GM12878 (cell line): ENCODE results near the gene HPSE2. TPM values are rescaled to one million over a fixed set of nuclear protein-coding genes. Genes with fewer than 3 reads are reported as not detected.

ENCODE experiments used
- ATAC-seq: fragments of 200-7000 bp; cut with Tn5 transposase; 3 replicates; pipeline ENCODE4 v1.9.1; 2020; ENCODE audit warnings: mild to moderate bottlenecking, moderate library complexity
- BruUV-seq: library from RNA; stranded (reverse); fragments of 400-500 nt; replicated peaks from 2 replicates; lab custom pipeline; 2021; lab: Mats Ljungman, UMichigan
- CTCF ChIA-PET: fragments of 300-600 bp; sonication (Branson Sonifier 250); formaldehyde crosslinking; extraction: SDS; loops from one replicate; lab custom pipeline; 2021; ENCODE audit warnings: inconsistent platforms; lab: Yijun Ruan, JAX
- POLR2A ChIA-PET: fragments of 350-600 bp; formaldehyde crosslinking; extraction: SDS; loops from one replicate; lab custom pipeline; 2021; ENCODE audit warnings: inconsistent platforms; lab: Charles Lee
- RAD21 ChIA-PET: fragments of 300-600 bp; sonication (Branson Sonifier 250); formaldehyde crosslinking; loops from one replicate; lab custom pipeline; 2023; ENCODE audit warnings: antibody characterized with exemption; ENCODE audit not compliant: unreplicated experiment; lab: Charles Lee
- SMC1A ChIA-PET: fragments of 300-600 bp; sonication (Branson Sonifier 250); formaldehyde crosslinking; loops from one replicate; lab custom pipeline; 2023; ENCODE audit not compliant: unreplicated experiment, uncharacterized antibody; lab: Charles Lee
- DNase-seq: peaks from one replicate; pipeline ENCODE4 v3.0.0-alpha.2; 2011; ENCODE audit warnings: low read depth, low spot score
- FAIRE-seq: peaks from 3 replicates; lab custom pipeline; 2011; peaks lifted over from hg19 to GRCh38; lab: Jason Lieb, UNC
- H2AFZ ChIP-seq: 2 replicates; pipeline ENCODE4 v1.6.0; 2011; ENCODE audit warnings: low read depth, low read length, control low read depth; ENCODE audit not compliant: control insufficient read depth
- H3K27ac ChIP-seq: 2 replicates; pipeline ENCODE4 v1.5.1; 2011; ENCODE audit warnings: control low read depth; ENCODE audit not compliant: control insufficient read depth, insufficient read depth
- H3K27me3 ChIP-seq, 2 experiments: replicated peaks in 1 of 2; 2 replicates each; pipeline versions ENCODE4 v1.6.0 to v1.6.1; 2011; ENCODE audit warnings: low read length in 1 of 2; ENCODE audit not compliant: control insufficient read depth in 2 of 2, insufficient read depth in 2 of 2
- H3K36me3 ChIP-seq, 2 experiments: 2 replicates each; pipeline ENCODE4 v1.5.1; 2011; ENCODE audit warnings: low read length in 1 of 2; ENCODE audit not compliant: control insufficient read depth in 2 of 2, insufficient read depth in 2 of 2
- H3K4me1 ChIP-seq: 2 replicates; pipeline ENCODE4 v1.6.1; 2011; ENCODE audit warnings: mild to moderate bottlenecking, low read length, moderate library complexity, mixed read lengths; ENCODE audit not compliant: control insufficient read depth, insufficient read depth
- H3K4me2 ChIP-seq: 2 replicates; pipeline ENCODE4 v1.6.0; 2011; ENCODE audit warnings: control low read depth; ENCODE audit not compliant: control insufficient read depth, insufficient read depth
- H3K4me3 ChIP-seq: fragments of 200-600 bp; sonication (generic); 2 replicates; pipeline ENCODE4 v1.5.1; 2016
- H3K79me2 ChIP-seq: 2 replicates; pipeline ENCODE4 v1.6.0; 2011; ENCODE audit warnings: low read length; ENCODE audit not compliant: control insufficient read depth, insufficient read depth
- H3K9ac ChIP-seq: 2 replicates; pipeline ENCODE4 v1.8.0; 2011; ENCODE audit warnings: low read length, control low read depth, mixed read lengths; ENCODE audit not compliant: control insufficient read depth, insufficient read depth
- H3K9me3 ChIP-seq: replicated peaks from 3 replicates; pipeline ENCODE4 v1.5.1; 2011; ENCODE audit warnings: mild to moderate bottlenecking, low read length; ENCODE audit not compliant: control insufficient read depth, insufficient read depth
- H4K20me1 ChIP-seq: 2 replicates; pipeline ENCODE4 v1.6.0; 2011; ENCODE audit not compliant: control insufficient read depth, insufficient read depth
- ASH2L ChIP-seq: fragments of 300-600, 200-600 bp; sonication (generic); IDR thresholded peaks from 2 replicates; pipeline ENCODE4 v1.6.1; 2017; ENCODE audit warnings: low read depth, mild to moderate bottlenecking, borderline replicate concordance
- ATF7 ChIP-seq: fragments of 450-650 bp; IDR thresholded peaks from 2 replicates; pipeline ENCODE4 v1.6.1; 2016; ENCODE audit warnings: low read depth, mild to moderate bottlenecking
- CBX5 ChIP-seq: sonication (generic); IDR thresholded peaks from 2 replicates; pipeline ENCODE4 v1.6.1; 2016; ENCODE audit warnings: low read depth, moderate library complexity, mild to moderate bottlenecking, inconsistent platforms
- CREM ChIP-seq: IDR thresholded peaks from 2 replicates; pipeline ENCODE4 v1.6.1; 2014; ENCODE audit warnings: antibody characterized with exemption, low read depth
- EED ChIP-seq: sonication (generic); IDR thresholded peaks from 2 replicates; pipeline ENCODE4 v1.6.1; 2016; ENCODE audit warnings: antibody characterized with exemption, low read depth
- FOS ChIP-seq: IDR thresholded peaks from 3 replicates; pipeline ENCODE4 v1.6.1; 2011; ENCODE audit warnings: borderline replicate concordance; ENCODE audit not compliant: insufficient read length; ENCODE audit errors: extremely low read depth
- HCFC1 ChIP-seq: fragments of 150-350 bp; IDR thresholded peaks from 2 replicates; pipeline ENCODE4 v1.6.1; 2014; ENCODE audit warnings: low read length
- HDAC6 ChIP-seq: fragments of 200-600 bp; sonication (generic); IDR thresholded peaks from one replicate; pipeline ENCODE4 v1.8.0; 2017; ENCODE audit warnings: antibody characterized with exemption; ENCODE audit not compliant: unreplicated experiment
- MAX ChIP-seq: IDR thresholded peaks from 2 replicates; pipeline ENCODE4 v1.6.1; 2012; ENCODE audit warnings: low read depth, low read length, improper control_type of control experiment
- NBN ChIP-seq: fragments of 450-650 bp; IDR thresholded peaks from 2 replicates; pipeline ENCODE4 v1.6.1; 2016
- NFXL1 ChIP-seq: fragments of 450-650 bp; IDR thresholded peaks from 2 replicates; pipeline ENCODE4 v1.6.1; 2017; ENCODE audit warnings: antibody characterized with exemption, mild to moderate bottlenecking, borderline replicate concordance
- NR2C1 ChIP-seq: fragments of 450-650 bp; IDR thresholded peaks from 2 replicates; pipeline ENCODE4 v1.6.1; 2017; ENCODE audit warnings: antibody characterized with exemption, mild to moderate bottlenecking, moderate library complexity
- PKNOX1 ChIP-seq: fragments of 450-650 bp; IDR thresholded peaks from 2 replicates; pipeline ENCODE4 v1.6.1; 2016; ENCODE audit warnings: mild to moderate bottlenecking
- REST ChIP-seq: IDR thresholded peaks from 2 replicates; pipeline ENCODE4 v1.6.1; 2012; ENCODE audit warnings: mild to moderate bottlenecking, low read depth, low read length
- SMAD5 ChIP-seq: IDR thresholded peaks from 2 replicates; pipeline ENCODE4 v1.6.1; 2016; ENCODE audit warnings: antibody characterized with exemption, low read depth
- SMARCA5 ChIP-seq: fragments of 450-650 bp; IDR thresholded peaks from 2 replicates; pipeline ENCODE4 v1.6.1; 2017; ENCODE audit warnings: mild to moderate bottlenecking
- SPI1 ChIP-seq: IDR thresholded peaks from 2 replicates; pipeline ENCODE4 v1.6.1; 2011; ENCODE audit warnings: low read depth, mild to moderate bottlenecking, low read length, moderate library complexity, borderline replicate concordance; ENCODE audit not compliant: insufficient read depth
- ZZZ3 ChIP-seq: IDR thresholded peaks from 2 replicates; pipeline ENCODE4 v1.6.1; 2011; ENCODE audit warnings: low read depth; ENCODE audit not compliant: control insufficient read depth, insufficient read length
- WGBS: methylation state at CpG from one replicate; pipeline ENCODE4 v1.1.6; 2016; ENCODE audit warnings: low lambda C conversion rate; ENCODE audit not compliant: insufficient replicate concordance, insufficient coverage; ENCODE audit errors: missing lambda C conversion rate; 5-methylcytosine and 5-hydroxymethylcytosine counted together
- in situ Hi-C: fragments of 300-500 bp; cut with MboI; formaldehyde crosslinking; loops from 9 replicates; pipeline ENCODE4 v1.14.3; 2018; ENCODE audit warnings: mixed read lengths
- intact Hi-C: fragments of 100-400 bp; cut with micrococcal nuclease; formaldehyde crosslinking; loops from one replicate; pipeline ENCODE4 v1.14.2; 2022; ENCODE audit not compliant: unreplicated experiment
- polyA plus RNA-seq, 11 experiments: library from polyadenylated mRNA; depleted of rRNA in 4 of 11; unstranded in 6 of 11; stranded (reverse) in 5 of 11; fragments of >200 nt; fragmentation: Nextera tagmentation in 4 of 11; fragmentation: Illumina TruSeq in 1 of 11; extraction: Ambion mirVana in 4 of 11; extraction: Trizol in 1 of 11; gene quantifications; 1 replicate in 1 of 11; 2 replicates in 10 of 11; pipeline versions ENCODE4 v1.2.1 to v1.2.3, GENCODE V29; 2011 to 2016; ENCODE audit warnings: inconsistent platforms in 2 of 11, missing spikeins in 2 of 11, low read depth in 1 of 11
- total RNA-seq, 4 experiments: library from RNA; depleted of rRNA in 3 of 4; stranded (reverse); fragments of >200 nt in 3 of 4; fragmentation: Illumina TruSeq in 1 of 4; extraction: Trizol in 1 of 4; gene quantifications; 2 replicates each; pipeline versions ENCODE4 v1.2.1 to v1.2.3, GENCODE V29; 2013 to 2021

The HPSE2 gene
- total and polyA plus RNA-seq, 10 of the 15 experiments (the other 5 are each of a cell fraction or from before 2014, with no cell fraction given), result 0.06 TPM; not detected in 9

GRCh38 chr10:98576096-98576495 is 659.6 kb downstream of the HPSE2 start:
- CTCF ChIA-PET, result no interaction called here
- Histone ChIP-seq H4K20me1 (no peaks in the 10 kb centered on the region), H3K27me3 (no peaks in the 10 kb centered on the region), H3K4me3 (no peak overlapping the region), H3K36me3 (no peaks in the 10 kb centered on the region), H3K9me3 (no peaks in the 10 kb centered on the region), H3K27ac (no peak overlapping the region), H3K4me2 (no peak overlapping the region), H3K9ac (no peak overlapping the region), H3K79me2 (no peaks in the 10 kb centered on the region), H2AFZ (no peak overlapping the region), H3K4me1 (no peaks in the 10 kb centered on the region)
- DNase-seq (no peak), FAIRE-seq (no peak), ATAC-seq (no peak)
- RAD21 ChIA-PET, result no interaction called here
- POLR2A ChIA-PET, result no interaction called here
- 16% methylated on average over 4 of the region's 4 CpGs for WGBS
- no peak for TF ChIP-seq SMAD5
- TF ChIP-seq REST, result no peak
- TF ChIP-seq NR2C1, result no peak
- TF ChIP-seq HCFC1, result no peak
- TF ChIP-seq HDAC6, result no peak
- no peak for TF ChIP-seq CBX5
- TF ChIP-seq SMARCA5, result no peak
- no peak for TF ChIP-seq NBN
- TF ChIP-seq CREM, result no peak
- no peak for TF ChIP-seq SPI1
- no peak for TF ChIP-seq MAX
- TF ChIP-seq EED, result no peak
- TF ChIP-seq FOS, result no peak
- TF ChIP-seq ATF7, result no peak
- no peak for TF ChIP-seq ASH2L
- no peak for TF ChIP-seq ZZZ3
- TF ChIP-seq NFXL1, result no peak
- no peak for TF ChIP-seq PKNOX1
- SMC1A ChIA-PET, result no interaction called here
- in situ Hi-C loops, result no loop called here
- intact Hi-C loops, result no loop called here
- BruUV-seq, result no TSS peak
